Measurements from ENCODE around the gene AAK1. TPM values are rescaled to one million over a fixed set of nuclear protein-coding genes. Genes with fewer than 3 reads are reported as not detected.

Gene AAK1
- total RNA-seq, 6 experiments from 2014 or later: 96.6 to 123 (median 108) TPM

GRCh38 chr2:69604026-69604678, 39.4 kb downstream of the AAK1 start:
- Mint-ChIP-seq H3K4me3 (no peak overlapping the region), H3K36me3 (ENCODE audit: low read depth) (peaks cover 43% of the 10 kb centered on the region), H3K27me3 (ENCODE audit: insufficient read depth) (no peaks in the 10 kb centered on the region; the same call in 1 of the 2 replicates), H3K4me1 (ENCODE audit: low read depth) (peaks cover 80% of the 10 kb centered on the region), H3K9me3 (no peaks in the 10 kb centered on the region), H3K27ac (0 out of 2 replicates have a peak overlapping the region, but pooled peaks have one; percentile 69)
- TF ChIP-seq, protein P1, sequence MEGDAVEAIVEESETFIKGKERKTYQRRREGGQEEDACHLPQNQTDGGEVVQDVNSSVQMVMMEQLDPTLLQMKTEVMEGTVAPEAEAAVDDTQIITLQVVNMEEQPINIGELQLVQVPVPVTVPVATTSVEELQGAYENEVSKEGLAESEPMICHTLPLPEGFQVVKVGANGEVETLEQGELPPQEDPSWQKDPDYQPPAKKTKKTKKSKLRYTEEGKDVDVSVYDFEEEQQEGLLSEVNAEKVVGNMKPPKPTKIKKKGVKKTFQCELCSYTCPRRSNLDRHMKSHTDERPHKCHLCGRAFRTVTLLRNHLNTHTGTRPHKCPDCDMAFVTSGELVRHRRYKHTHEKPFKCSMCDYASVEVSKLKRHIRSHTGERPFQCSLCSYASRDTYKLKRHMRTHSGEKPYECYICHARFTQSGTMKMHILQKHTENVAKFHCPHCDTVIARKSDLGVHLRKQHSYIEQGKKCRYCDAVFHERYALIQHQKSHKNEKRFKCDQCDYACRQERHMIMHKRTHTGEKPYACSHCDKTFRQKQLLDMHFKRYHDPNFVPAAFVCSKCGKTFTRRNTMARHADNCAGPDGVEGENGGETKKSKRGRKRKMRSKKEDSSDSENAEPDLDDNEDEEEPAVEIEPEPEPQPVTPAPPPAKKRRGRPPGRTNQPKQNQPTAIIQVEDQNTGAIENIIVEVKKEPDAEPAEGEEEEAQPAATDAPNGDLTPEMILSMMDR (IDR thresholded peaks at IDR 0.05): no peak
- no peak for DNase-seq

GRCh38 chr2:69603146-69603743, 40.3 kb downstream of the AAK1 start:
- Mint-ChIP-seq H3K4me3 (no peak overlapping the region), H3K4me1 (ENCODE audit: low read depth) (peaks cover 85% of the 10 kb centered on the region), H3K9me3 (no peaks in the 10 kb centered on the region), H3K36me3 (ENCODE audit: low read depth) (peaks cover 36% of the 10 kb centered on the region), H3K27ac (peak overlapping the region; percentile 69), H3K27me3 (ENCODE audit: insufficient read depth) (no peaks in the 10 kb centered on the region; the same call in 1 of the 2 replicates)
- TF ChIP-seq, protein P1 (IDR thresholded peaks at IDR 0.05): no peak
- no peak for DNase-seq

- H3K36me3 Mint-ChIP-seq (ENCODE audit: low read depth): peaks cover 29% of the 10 kb centered on the region
- H3K27me3 Mint-ChIP-seq (ENCODE audit: insufficient read depth): no peaks in the 10 kb centered on the region; the same call in 1 of the 2 replicates
- no peaks in the 10 kb centered on the region for H3K9me3 Mint-ChIP-seq
- peaks cover 75% of the 10 kb centered on the region for H3K4me1 Mint-ChIP-seq (ENCODE audit: low read depth)
- TF ChIP-seq, protein P1 (IDR thresholded peaks at IDR 0.05): no peak
- DNase-seq: peak; percentile 92
- peak overlapping the region; percentile 88 for H3K27ac Mint-ChIP-seq
- peak overlapping the region; percentile 62 for H3K4me3 Mint-ChIP-seq
Observed at GRCh38 chr2:69601179-69601612, 42.3 kb downstream of the AAK1 start.

GRCh38 chr2:69600425-69600824, 43.1 kb downstream of the AAK1 start:
- H3K36me3 Mint-ChIP-seq (ENCODE audit: low read depth): peaks cover 21% of the 10 kb centered on the region
- no peaks in the 10 kb centered on the region for H3K9me3 Mint-ChIP-seq
- H3K4me3 Mint-ChIP-seq: peak overlapping the region; percentile 21
- TF ChIP-seq, protein P1 (IDR thresholded peaks at IDR 0.05): no peak
- no peak for DNase-seq
- peak overlapping the region; percentile 88 for H3K27ac Mint-ChIP-seq
- H3K4me1 Mint-ChIP-seq (ENCODE audit: low read depth): peaks cover 68% of the 10 kb centered on the region
- H3K27me3 Mint-ChIP-seq (ENCODE audit: insufficient read depth): no peaks in the 10 kb centered on the region; the same call in 1 of the 2 replicates

DNA sequence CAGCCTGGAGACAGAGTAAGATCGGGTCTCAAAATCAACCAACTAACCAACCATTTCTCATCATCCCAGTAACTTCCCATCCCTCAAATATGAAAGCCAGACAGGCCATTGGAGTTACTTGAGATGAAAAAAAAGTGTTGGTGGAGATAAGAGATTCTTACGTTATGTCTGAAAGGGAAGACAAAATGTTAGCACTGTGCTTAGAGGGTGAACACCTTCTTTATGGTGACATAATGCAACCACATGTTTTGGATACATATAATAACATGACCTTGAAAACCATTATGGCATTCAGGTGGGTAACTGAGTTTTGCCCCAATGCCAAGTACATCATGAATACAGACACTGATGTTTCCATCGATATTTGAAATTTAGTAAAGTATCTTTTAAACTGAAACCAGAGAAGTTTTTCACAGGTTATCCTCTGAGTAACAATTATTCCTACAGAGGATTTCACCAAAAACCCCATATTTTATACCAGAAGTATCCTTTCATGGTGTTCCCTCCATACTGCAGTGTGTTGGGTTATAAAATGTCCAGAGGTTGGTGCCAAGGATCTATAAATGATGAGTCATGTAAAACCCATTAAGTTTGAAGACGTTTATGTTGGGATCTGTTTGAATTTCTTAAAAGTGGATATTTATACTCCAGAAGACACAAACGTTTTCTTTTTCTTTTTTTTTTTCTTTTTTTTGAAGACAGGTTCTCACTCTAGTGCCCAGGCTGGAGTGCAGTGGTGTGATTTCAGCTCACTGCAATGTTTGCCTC, 45.5 kb downstream of the AAK1 start:
- Mint-ChIP-seq H3K9me3 (no peaks in the 10 kb centered on the region), H3K4me1 (ENCODE audit: low read depth) (peaks cover 46% of the 10 kb centered on the region), H3K27me3 (ENCODE audit: insufficient read depth) (no peaks in the 10 kb centered on the region), H3K36me3 (ENCODE audit: low read depth) (peaks cover 14% of the 10 kb centered on the region; the same call in 1 of the 2 replicates), H3K4me3 (no peak overlapping the region), H3K27ac (peak overlapping the region; percentile 11; the same call in 1 of the 2 replicates)
- TF ChIP-seq, protein P1 (IDR thresholded peaks at IDR 0.05): no peak
- DNase-seq: no peak

Data from HFFc6 (cell line).